ENCODE data around the gene NMNAT2.

GRCh38 chr1:183435497-183435896 is 17.3 kb upstream of the NMNAT2 start:
- TF ChIP-seq POLR2AphosphoS5 (IDR thresholded peaks at IDR 0.05; ENCODE audit: low read depth, low read length) (no peak), CTCF (IDR thresholded peaks at IDR 0.05) (no peak), REST (IDR thresholded peaks at IDR 0.05; ENCODE audit: insufficient read depth in 1 of 2, low read depth in 2 of 2, low read length in 1 of 2) (no peak)

Data from Panc1 (cell line).